Activated naive CD8-positive, alpha-beta T cell treated with anti-CD3 and anti-CD28 coated beads, Interleukin-2, amount 50 U/mL, for 16 hours (primary cell): ENCODE measurements around the gene NKX6-2.
"Not testable (repeated sequence)": the region's sequence is repeated elsewhere in the genome, so short reads cannot be mapped to it uniquely, and the experiment has no call there.

ENCODE experiments used
- DNase-seq: peaks from one replicate; pipeline ENCODE4 v3.0.0-alpha.2; 2020; ENCODE audit warnings: low read depth, low spot score

Gene NKX6-2

GRCh38 chr10:132755166-132755711 is 30.7 kb downstream of the NKX6-2 start:
- DNase-seq = no peak

- no peak for DNase-seq
Measured at GRCh38 chr10:132754071-132754470, 31.9 kb downstream of the NKX6-2 start.

- no peak for DNase-seq
Measured at GRCh38 chr10:132753596-132753995, 32.4 kb downstream of the NKX6-2 start.

GRCh38 chr10:132752961-132753360 is 33.0 kb downstream of the NKX6-2 start:
- DNase-seq = no peak

- no peak for DNase-seq
Measured at GRCh38 chr10:132752378-132752777, 33.6 kb downstream of the NKX6-2 start.

- no peak for DNase-seq
Measured at GRCh38 chr10:132750936-132751335, 35.0 kb downstream of the NKX6-2 start.

GRCh38 chr10:132749371-132749795 is 36.6 kb downstream of the NKX6-2 start:
- DNase-seq = no peak

GRCh38 chr10:132748545-132749370 is 37.2 kb downstream of the NKX6-2 start:
- no peak for DNase-seq

GRCh38 chr10:132748135-132748534 is 37.8 kb downstream of the NKX6-2 start:
- DNase-seq = no peak

- no peak for DNase-seq
Measured at GRCh38 chr10:132746801-132747625, 38.9 kb downstream of the NKX6-2 start.

GRCh38 chr10:132746386-132746785 is 39.6 kb downstream of the NKX6-2 start:
- DNase-seq = no peak

GRCh38 chr10:132745971-132746370 is 40.0 kb downstream of the NKX6-2 start:
- DNase-seq = no peak

- DNase-seq = no peak
Measured at GRCh38 chr10:132745511-132745910, 40.4 kb downstream of the NKX6-2 start.

GRCh38 chr10:132744839-132745238 is 41.1 kb downstream of the NKX6-2 start:
- DNase-seq = no peak

GRCh38 chr10:132743925-132744490 is 41.9 kb downstream of the NKX6-2 start:
- DNase-seq = no peak

GRCh38 chr10:132743196-132743924 is 42.6 kb downstream of the NKX6-2 start:
- not testable (repeated sequence) for DNase-seq

- DNase-seq = no peak
Measured at GRCh38 chr10:132742837-132743194, 43.1 kb downstream of the NKX6-2 start.

GRCh38 chr10:132742167-132742836 is 43.6 kb downstream of the NKX6-2 start:
- DNase-seq = no peak

- no peak for DNase-seq
Measured at GRCh38 chr10:132740588-132740987, 45.4 kb downstream of the NKX6-2 start.

GRCh38 chr10:132739225-132739613 is 46.7 kb downstream of the NKX6-2 start:
- no peak for DNase-seq
